GM21423 (cell line): ENCODE measurements around the gene PHACTR1.

Experiments
- ATAC-seq: cut with Tn5 transposase; IDR thresholded peaks from one replicate; pipeline ENCODE4 v1.9.1; 2021; ENCODE audit warnings: mild to moderate bottlenecking, moderate library complexity; ENCODE audit not compliant: unreplicated experiment

PHACTR1 gene

DNA sequence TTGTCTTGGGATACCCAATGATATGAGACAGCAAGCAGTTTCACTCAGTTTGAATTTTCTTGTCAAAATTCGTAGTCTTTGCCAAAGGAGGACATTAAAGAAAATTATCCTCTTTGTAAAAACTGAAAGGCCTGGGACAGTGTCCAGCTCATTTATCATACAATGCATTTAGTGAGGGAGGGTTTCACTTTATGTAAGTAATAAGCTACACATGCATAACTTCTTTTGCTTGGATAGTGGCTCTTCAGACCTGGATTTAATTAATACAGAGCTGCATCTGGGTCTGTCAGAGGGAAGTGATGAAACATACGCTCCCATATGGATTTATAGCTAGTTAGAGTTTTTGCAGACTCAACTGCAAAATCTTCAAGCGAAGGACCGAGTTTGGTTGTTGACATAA, 175.6 kb downstream of the PHACTR1 start:
- ATAC-seq = no peak

DNA sequence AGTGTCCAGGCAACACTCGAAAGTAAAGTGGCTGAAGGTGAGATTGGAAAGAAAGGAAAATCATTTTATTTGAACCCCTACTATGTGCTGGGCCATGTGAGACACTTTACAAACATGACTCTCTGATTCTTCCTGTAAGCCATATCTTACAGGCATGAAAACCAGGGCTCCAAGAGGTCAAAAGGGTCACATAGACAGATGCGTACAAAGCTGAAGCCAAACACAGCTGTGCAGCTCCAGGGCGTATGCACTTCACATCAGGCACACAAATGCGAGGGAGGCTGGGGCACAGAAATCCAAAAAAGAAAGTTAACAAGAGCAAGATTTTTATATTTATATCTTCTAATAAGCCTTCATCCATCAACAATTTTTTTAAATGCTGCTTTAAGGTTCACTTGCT, 176.5 kb downstream of the PHACTR1 start:
- no peak for ATAC-seq

DNA sequence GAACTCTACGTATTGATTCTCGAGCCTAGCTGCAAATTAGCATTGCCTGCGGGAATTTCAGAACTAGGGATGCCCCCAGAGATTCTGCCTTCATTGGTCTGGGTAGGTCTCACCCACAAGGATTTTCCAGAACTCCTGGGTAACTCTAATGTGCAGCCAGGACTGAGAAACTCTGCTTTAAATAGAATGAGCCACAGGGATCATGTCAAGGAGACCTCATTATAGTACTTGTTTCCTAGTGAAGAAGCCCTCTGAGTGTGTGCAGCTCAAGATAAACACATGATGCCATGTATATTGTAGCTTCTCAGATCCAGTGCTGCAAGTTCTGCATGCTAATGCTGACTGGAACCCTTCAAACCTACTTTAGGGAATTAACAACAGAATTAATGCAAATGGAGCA, 179.2 kb downstream of the PHACTR1 start:
- ATAC-seq = no peak

DNA sequence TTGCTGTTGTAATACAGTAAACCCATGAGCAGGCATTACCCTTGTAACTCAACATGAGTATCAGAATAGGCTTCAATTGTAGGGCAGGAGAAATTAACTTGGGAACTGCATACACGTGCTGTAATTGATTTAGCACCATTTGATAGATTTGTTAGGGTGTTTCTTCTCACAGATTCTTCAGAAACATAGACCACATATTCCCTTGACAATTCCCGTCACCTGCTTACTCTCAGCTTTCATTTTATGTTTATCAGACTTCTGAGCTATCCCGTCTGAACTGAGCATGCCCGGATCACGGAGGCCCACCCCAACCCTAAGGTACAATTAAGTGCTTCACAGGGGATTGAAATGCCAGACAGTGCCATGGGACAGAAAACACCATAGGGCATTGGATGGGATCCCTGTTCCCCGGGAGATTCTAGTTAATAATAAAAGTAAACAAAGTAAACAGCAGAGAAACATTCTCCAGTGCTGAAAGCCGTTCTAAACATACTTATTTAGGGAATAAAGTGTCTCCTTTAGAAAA, 179.7 kb downstream of the PHACTR1 start:
- ATAC-seq = no peak

DNA sequence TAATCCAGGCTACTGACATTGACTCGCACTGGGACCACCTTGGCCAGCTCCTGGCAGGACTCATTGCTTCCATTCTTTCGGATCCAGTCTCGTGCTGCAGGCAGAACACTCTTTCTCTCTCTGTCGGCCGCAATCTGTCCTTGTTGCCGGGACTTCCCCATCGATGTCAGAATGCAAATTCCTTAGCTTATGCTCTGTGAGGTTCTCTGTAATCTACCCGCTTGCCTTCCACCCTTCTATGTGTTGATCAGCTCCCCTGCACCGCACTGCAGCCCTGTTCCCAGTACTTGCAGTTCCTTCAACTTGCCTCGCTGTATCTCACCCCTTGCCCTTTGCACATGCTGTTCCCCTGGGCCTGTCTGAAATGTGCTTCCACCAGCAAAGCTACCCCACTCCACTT, 182.0 kb downstream of the PHACTR1 start:
- ATAC-seq = no peak

DNA sequence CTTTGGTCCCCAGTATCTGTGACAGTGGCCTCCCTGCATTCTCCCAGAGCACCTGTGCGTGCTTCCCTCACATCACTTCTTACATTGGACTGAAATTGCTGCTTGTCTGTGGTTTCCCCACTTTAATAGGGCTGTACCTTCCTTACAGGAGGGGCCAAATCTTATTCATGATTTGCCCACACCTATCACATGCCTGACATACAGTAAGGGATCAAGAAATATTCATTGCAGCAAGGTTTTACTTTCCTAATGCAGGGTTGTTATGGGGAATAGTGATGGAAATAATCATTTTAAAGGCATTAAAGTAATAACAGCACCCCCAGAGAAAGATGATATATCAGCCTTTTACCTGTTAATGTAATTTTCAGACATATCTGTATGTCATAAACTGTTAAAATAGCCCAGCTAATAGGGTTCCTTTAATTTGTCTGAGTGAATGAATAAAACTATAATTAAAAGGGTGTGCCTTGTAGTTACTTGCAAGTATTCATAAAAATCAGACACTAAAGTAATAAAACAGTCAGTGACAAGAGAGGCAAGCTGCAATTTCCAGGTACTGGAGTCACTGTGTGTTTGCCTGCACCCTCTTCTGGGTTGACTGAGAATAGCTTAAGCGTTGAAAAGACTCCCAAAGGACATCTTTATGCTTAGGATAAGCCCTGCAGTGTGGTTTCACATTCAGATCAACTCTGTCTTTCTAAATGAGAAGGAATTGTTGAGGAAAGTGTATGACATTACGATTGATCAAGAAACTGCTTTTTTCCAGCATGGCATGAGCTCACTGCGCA, 182.7 kb downstream of the PHACTR1 start:
- no peak for ATAC-seq

DNA sequence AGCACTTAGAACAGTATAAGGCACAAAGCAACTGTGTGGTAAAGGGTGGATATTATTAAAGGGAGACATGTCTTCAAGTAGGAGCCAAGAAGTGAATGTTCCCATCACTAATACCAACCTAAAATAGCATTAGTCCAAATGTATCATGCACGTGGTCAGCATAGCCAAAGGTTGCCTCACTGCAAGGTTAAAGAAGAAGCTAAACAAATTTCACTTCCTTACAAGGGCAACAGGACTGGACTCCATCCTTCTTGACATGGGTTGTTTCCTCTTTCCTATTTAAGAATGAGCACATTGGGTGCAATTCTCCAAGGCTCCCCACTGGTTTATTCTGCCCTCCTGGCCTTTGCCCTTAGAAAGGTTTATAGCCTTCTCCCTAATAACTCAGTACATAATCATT, 186.7 kb downstream of the PHACTR1 start:
- no peak for ATAC-seq

DNA sequence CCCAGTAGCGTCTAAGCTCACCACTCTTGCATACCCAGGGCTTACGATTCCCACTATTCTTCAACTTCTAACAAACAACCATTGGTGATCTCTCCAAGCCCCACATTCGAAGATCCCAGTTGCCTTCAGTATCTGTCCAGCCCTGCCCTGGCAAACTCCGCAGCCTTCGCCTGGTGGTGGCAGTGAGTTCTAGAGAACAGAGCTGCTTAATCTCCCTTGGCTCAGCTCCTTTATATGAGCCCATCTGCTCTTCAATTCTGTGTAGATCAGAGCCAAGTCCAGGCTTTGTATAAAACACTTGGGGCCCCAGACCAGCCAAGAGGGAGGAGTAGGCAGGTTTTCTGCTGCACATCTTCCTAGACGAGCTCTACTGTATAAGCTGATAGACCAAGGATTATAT, 193.3 kb downstream of the PHACTR1 start:
- no peak for ATAC-seq

DNA sequence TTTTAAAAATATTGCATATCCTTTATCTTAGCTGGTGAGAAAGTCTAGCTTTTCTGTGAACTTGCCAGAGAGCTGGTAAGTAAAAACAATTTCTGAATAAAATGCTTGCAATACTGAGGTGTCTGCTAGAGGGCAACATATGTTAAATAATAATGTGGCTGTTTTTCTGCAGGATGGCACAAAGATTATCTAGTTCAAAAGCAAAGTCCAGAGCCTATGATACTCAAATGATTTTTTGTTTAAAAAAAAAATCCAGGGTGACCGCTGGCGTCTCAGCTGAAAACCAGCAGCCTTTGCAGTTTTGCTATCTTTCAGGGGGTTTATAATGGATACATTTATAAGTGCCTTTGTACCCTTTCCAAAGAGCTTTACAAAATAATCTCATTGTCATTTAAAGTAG, 194.9 kb downstream of the PHACTR1 start:
- no peak for ATAC-seq

DNA sequence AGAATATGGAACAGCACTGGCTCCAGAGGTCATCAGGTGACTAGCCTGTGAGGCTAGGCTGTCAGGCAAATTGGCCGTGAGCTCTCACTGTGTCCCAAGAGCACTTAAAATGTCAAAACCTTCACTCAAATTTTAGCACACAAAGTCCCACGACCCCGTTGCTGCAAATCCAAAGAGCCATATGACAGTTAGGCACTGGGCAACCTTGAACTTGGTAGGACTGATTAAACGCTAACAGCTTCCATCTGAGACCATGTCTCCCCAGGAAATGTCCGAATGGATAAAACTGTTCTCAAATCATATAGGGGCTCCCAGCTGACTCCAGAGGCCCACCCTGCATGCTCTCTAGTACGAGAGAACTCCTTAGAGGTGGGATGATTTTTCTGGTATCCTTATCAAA, 196.6 kb downstream of the PHACTR1 start:
- no peak for ATAC-seq

DNA sequence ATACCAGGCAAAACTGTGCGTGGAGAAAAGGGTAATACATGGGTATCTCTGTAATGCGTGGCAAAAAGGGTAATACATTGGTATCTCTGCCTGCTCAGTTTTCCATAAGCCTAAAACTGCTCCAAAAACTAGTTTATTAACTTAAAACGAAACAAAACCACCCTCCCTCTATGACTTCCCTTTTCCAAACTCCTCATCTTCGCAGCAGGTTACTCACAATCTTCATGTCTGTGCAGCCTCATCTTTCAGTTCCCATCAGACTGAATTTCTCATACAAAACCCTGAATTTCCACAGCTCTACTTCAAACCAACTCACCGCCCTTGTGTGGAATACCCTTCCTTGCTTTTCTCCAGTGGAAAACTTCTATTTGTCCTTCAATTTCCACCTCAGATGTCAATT, 199.4 kb downstream of the PHACTR1 start:
- ATAC-seq = no peak

DNA sequence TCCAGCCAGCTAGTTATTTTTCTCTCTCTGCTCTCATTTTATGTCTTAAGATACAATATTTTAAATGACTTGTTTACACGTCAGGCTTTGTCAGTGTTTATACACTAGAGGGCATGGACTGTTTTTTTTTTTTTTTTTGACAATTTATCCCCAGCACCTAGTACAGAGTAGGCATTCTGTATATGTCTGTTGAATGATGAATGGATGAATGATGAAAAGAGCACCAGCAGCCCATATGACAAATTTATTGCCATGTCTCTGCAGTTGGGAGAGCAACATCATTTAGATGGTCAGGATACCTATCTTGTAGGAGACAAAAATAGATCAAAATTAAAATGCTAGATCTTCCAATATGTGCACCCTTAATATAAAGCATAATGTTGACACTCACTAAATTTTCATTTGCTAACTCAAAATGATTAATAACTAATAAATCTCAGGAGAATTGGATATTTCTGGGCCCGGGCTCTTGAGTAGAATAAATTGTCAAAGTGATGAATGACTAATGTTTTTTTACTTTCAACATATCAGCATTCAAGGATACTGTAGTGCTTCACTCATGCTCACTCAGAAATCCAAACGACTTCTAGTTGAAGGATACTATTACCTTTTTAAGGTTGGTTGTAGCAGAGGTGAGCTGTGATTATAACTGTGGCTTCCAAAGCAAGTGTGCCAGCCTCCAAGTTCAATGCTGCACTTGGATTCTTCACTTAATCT, 200.0 kb downstream of the PHACTR1 start:
- no peak for ATAC-seq

DNA sequence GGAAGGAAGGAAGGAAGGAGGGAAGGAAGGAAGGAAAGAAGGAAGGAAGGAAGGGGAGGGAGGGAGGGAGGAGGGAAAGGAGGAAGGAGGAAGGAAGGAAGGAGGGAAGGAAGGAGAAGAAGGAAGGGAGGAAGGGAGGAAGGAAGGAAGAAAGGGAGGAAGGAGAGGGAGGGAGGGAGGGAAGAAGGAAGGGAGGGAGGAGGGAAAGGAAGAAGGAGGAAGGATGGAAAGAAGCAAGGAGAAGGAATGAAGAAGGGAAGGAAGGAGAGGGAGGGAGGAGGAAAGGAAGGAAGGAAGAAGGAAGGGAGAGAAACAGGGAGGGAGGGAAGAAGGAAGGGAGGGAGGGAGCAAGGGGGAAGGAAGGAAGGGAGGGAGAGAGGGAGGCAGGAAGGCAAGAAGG, 204.9 kb downstream of the PHACTR1 start:
- no peak for ATAC-seq

DNA sequence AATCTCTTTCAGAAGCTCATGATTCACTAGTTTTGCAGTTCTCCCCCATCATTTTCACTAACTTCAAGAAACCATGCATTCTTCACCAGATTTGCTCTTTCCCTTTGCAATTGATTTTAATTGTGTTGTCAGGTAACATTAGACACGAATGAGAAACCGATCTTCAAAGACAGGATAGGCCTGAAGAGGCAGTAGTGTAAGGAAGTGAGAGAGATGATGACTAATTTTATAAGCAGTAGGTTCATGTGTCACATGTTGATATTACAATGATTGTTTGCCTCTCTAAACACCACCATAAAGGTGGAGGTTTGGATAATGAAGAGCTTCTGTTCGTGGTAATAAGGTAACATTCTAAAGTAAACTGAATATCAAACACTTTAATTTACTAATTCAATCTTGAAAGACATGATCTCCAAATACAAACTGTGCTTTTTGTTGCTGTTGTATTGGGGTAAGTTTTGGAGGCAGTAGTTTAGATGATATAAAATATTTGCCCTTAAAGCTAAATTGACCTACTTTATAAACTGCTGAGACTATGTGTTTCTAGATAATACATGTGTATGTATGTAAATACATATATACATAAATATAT, 207.2 kb downstream of the PHACTR1 start:
- ATAC-seq = no peak

DNA sequence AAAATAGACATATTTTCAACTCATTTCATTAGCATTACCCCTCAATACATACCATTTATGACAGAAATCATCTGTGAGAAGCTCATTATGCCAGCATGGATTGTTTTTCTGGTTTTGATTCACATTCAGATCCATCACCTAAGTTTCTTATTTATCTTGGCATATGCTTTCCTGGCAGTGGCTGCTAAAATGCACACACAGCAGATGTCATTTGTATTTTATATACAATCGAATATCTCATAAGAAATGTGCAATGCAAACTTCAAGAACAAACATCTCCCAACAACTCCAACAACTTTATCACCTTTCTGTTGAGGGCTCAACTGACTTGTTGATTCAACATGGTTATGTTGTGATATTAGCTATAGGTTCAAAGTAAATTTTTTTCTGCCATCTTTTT, 208.3 kb downstream of the PHACTR1 start:
- ATAC-seq = no peak

DNA sequence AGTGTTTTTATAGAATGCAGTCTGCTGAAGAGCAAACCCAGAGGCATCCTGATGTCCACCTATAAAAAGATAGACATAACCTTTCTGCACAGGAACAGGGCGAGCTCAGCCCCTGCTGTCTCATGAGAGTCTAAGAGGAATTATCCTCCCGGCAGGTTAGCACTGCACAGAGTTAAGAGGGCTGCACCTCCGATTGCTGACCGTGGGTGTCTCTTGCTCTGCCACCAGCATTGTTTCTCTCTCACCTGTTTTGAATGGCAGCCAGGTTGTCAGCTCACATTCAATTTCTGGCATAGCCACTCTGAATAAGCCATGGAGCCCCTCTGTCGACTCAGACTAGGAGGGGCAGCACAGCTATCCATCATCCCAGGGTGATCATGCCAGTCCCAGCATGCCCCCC, 211.2 kb downstream of the PHACTR1 start:
- ATAC-seq = no peak

DNA sequence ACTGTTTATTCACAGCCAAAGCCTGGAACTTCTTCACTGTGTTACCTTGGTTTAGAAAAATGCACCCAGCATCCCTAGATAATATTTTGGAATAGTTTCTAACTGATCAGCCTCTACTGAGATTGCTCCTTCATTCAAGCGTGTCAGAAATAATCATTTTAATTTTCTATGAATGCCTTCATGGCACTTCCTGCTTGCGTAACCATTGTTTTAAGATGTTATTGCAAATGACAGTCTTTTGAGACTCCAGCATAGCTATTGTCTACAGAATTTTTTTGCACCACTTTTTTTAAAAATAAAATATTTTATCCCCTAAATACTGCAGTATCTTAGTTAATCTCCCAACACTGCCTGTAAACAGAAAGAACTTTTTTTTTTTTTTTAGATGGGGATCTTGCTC, 213.1 kb downstream of the PHACTR1 start:
- ATAC-seq = no peak

DNA sequence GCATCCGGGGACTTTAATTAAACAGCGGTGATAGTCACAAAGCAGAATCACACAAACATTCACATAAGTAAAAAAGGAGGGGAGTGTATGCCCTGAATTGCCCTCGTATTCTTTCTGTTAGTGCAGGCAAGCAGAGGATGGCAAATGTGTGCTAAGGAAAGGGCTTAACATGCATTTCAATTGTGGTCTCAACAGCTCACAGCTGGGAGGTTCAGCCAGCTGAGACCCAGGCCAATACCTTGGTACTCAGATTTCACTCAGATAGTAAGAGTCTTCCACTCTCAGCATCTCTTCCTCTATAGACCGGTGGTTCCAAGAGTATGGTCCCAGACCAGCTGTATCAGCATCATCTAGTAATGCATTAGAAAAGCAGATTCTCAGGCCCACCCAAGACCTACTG, 215.1 kb downstream of the PHACTR1 start:
- ATAC-seq = no peak

DNA sequence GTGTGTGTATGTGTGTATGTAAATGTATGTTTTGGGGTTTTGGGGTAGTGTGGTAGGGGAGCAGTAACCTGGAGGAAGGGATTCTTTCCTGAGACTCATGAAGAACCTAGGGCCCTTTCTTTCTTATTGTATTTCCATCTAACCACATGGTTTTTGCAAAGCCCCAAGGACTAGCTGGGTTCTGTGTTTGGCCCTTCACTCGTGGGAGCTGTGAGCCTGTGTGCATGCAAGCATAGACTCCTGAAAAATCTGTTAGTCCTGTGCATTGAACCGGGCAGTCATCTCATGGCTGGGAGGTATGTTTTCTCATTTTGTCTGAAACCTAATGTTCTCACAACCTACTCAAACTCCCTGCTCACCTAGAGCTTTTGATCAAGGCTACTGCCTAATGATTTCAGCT, 219.1 kb downstream of the PHACTR1 start:
- ATAC-seq = no peak

DNA sequence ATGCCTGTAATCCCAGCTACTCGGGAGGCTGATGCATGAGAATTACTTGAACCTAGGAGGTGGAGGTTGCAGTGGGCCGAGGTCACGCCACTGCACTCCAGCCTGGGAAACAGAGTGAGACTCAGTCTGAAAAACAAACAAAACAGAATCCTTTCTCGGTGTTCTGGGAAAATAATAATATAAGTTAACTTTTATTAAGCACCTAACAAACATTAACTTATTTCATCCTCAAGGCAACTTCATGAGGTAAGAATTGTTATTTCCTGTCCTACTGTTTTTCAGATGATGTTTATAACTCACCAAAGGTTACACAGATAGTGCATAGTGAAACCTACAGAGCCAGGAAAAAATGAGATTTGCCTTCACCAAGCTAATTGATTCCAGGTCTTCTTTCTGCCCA, 221.4 kb downstream of the PHACTR1 start:
- no peak for ATAC-seq

DNA sequence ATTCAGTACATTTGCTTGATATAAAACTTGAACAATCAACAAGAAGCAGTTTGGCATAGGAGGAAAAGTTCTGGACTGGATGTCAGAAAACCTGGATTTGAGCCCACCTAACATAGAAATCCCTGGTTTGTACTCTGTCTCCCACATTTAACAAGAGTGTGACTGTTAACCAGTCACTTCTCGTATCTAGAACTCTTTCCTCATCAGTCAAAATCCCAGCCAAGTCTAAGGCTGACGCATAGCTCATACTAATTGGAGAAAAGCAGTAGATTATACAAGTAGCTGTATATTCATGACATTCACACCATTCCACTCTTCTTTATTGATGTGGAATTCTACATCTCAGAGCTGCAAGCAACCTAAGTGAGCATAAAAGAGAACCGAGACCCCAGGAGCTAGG, 222.7 kb downstream of the PHACTR1 start:
- no peak for ATAC-seq

DNA sequence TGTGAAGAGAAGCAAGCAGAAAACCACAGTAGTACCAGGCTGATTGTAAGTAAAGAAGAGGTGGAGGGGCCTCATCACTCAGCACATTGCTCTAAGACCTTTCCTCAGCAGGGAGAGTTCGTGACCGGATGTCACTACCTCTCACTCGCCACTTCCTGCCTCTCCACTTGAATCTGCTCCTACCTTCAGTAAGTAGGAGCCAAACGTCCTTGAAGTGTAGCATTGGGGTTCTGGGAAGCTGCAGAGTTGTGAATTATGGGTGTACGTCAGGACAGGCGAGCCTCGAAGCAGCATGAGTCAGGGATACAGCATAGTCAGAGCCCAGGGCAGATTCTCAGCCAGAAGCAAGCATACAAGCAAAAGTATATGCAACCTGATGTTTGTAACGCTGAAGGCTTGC, 224.9 kb downstream of the PHACTR1 start:
- ATAC-seq = no peak
